Embryonic facial prominence (tissue), 1 donor: ENCODE measurements around the gene TUBA3C.
"Not testable (repeated sequence)": the region's sequence is repeated elsewhere in the genome, so short reads cannot be mapped to it uniquely, and the experiment has no call there.

Experiments
- DNase-seq: peaks from one replicate; pipeline ENCODE4 v3.0.0-alpha.2; 2016; ENCODE audit errors: extremely low spot score

TUBA3C gene

GRCh38 chr13:19181621-19182485 is at the start of gene TUBA3C:
TSS of gene TUBA3C (minus strand) at chr13:19181824. CDS start at chr13:19181747, 77 bp downstream.
- DNase-seq, result no peak

GRCh38 chr13:19207413-19207812 is 25.8 kb upstream of the TUBA3C start:
- DNase-seq, result not testable (repeated sequence)

- DNase-seq, result not testable (repeated sequence)
Observed at GRCh38 chr13:19192622-19193021, 11.0 kb upstream of the TUBA3C start.

GRCh38 chr13:19189911-19190310 is 8.3 kb upstream of the TUBA3C start:
- DNase-seq, result not testable (repeated sequence)

- DNase-seq, result not testable (repeated sequence)
Observed at GRCh38 chr13:19189368-19189767, 7.7 kb upstream of the TUBA3C start.

- no peak for DNase-seq
Observed at GRCh38 chr13:19185865-19186645, 4.4 kb upstream of the TUBA3C start.

- DNase-seq, result no peak
Observed at GRCh38 chr13:19185086-19185864, 3.7 kb upstream of the TUBA3C start.

GRCh38 chr13:19184176-19184575 is 2.6 kb upstream of the TUBA3C start:
- no peak for DNase-seq

- no peak for DNase-seq
Observed at GRCh38 chr13:19183676-19184075, 2.1 kb upstream of the TUBA3C start.

GRCh38 chr13:19182536-19182935 is 912 bp upstream of the TUBA3C start:
- DNase-seq, result no peak

- DNase-seq, result no peak
Observed at GRCh38 chr13:19181021-19181620, 503 bp downstream of the TUBA3C start.

- DNase-seq, result no peak
Observed at GRCh38 chr13:19179916-19180315, 1.7 kb downstream of the TUBA3C start.

GRCh38 chr13:19178901-19179593 is 2.6 kb downstream of the TUBA3C start:
- no peak for DNase-seq

- DNase-seq, result not testable (repeated sequence)
Observed at GRCh38 chr13:19176981-19177776, 4.4 kb downstream of the TUBA3C start.

GRCh38 chr13:19173752-19174151 is 7.9 kb downstream of the TUBA3C start:
- DNase-seq, result no peak

- no peak for DNase-seq
Observed at GRCh38 chr13:19172647-19173030, 9.0 kb downstream of the TUBA3C start.

- DNase-seq, result no peak
Observed at GRCh38 chr13:19172007-19172646, 9.5 kb downstream of the TUBA3C start.

GRCh38 chr13:19171563-19171962 is 10.1 kb downstream of the TUBA3C start:
- no peak for DNase-seq

- no peak for DNase-seq
Observed at GRCh38 chr13:19169991-19170390, 11.6 kb downstream of the TUBA3C start.

- DNase-seq, result no peak
Observed at GRCh38 chr13:19169496-19169895, 12.1 kb downstream of the TUBA3C start.
